ENCODE results near the gene TYRP1.
"Not testable (repeated sequence)": the region's sequence is repeated elsewhere in the genome, so short reads cannot be mapped to it uniquely, and the experiment has no call there.

TYRP1 gene

DNA sequence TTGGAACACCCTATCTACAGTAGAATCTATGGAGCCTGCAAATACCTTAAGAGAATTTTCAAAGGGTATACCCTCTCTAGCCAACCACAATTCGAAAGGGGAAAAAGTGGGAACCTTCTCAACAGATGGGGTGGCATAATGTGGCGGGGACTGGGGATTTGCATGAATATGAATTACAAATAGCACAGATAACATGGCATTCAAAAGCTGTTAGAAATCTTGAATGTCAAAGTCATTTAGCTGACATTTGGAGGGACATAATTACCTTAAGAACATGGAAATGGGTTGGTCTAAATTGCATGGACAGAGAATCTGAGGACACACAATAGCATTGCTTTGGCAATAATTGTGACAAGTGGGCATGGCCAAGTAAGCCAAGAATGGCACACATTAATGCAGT, 23.2 kb upstream of the TYRP1 start:
- TF ChIP-seq POLR2A (IDR thresholded peaks at IDR 0.05; ENCODE audit: low read depth, low read length): no peak
- no peak for TF ChIP-seq TAF1 (IDR thresholded peaks at IDR 0.05; ENCODE audit: borderline replicate concordance, low read depth, low read length)
- no peak for TF ChIP-seq POLR2AphosphoS5 (IDR thresholded peaks at IDR 0.05; ENCODE audit: low read depth, low read length)
- FAIRE-seq: no peak
- DNase-seq (ENCODE audit: insufficient read length): no peak

DNA sequence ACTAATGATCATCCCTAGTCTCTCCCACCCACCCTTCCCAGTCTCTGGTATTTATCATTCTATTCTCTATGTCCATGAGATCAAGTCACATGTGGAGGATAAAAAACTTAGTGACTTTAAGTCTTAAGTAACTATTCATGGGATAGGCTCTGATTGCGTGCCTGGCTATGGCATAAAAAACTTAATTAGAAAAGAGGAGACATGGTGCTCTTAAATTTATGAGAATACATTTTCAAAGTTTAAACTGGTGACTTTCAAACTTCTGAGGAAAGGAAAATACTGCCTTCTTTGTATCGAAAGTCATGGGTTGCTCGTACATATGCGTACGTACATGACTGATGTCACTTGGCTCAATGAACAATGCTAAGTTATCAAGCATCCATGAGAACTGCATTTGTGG, 18.2 kb upstream of the TYRP1 start:
- no peak for FAIRE-seq
- TF ChIP-seq POLR2AphosphoS5 (IDR thresholded peaks at IDR 0.05; ENCODE audit: low read depth, low read length) (no peak), POLR2A (IDR thresholded peaks at IDR 0.05; ENCODE audit: low read depth, low read length) (no peak), TAF1 (IDR thresholded peaks at IDR 0.05; ENCODE audit: borderline replicate concordance, low read depth, low read length) (no peak)
- DNase-seq (ENCODE audit: insufficient read length): no peak

- not testable (repeated sequence) for FAIRE-seq; DNase-seq (ENCODE audit: insufficient read length)
Measured at GRCh38 chr9:12677462-12678126, 15.6 kb upstream of the TYRP1 start.

- DNase-seq (ENCODE audit: insufficient read length) (no peak), FAIRE-seq (no peak)
- TF ChIP-seq TAF1 (IDR thresholded peaks at IDR 0.05; ENCODE audit: borderline replicate concordance, low read depth, low read length): no peak
- TF ChIP-seq POLR2AphosphoS5 (IDR thresholded peaks at IDR 0.05; ENCODE audit: low read depth, low read length): no peak
- no peak for TF ChIP-seq POLR2A (IDR thresholded peaks at IDR 0.05; ENCODE audit: low read depth, low read length)
Measured at GRCh38 chr9:12680341-12680740, 12.8 kb upstream of the TYRP1 start.

GRCh38 chr9:12680757-12681156, 12.4 kb upstream of the TYRP1 start:
- no peak for DNase-seq (ENCODE audit: insufficient read length)
- TF ChIP-seq TAF1 (IDR thresholded peaks at IDR 0.05; ENCODE audit: borderline replicate concordance, low read depth, low read length) (no peak), POLR2AphosphoS5 (IDR thresholded peaks at IDR 0.05; ENCODE audit: low read depth, low read length) (no peak), POLR2A (IDR thresholded peaks at IDR 0.05; ENCODE audit: low read depth, low read length) (no peak)
- FAIRE-seq: no peak

DNA sequence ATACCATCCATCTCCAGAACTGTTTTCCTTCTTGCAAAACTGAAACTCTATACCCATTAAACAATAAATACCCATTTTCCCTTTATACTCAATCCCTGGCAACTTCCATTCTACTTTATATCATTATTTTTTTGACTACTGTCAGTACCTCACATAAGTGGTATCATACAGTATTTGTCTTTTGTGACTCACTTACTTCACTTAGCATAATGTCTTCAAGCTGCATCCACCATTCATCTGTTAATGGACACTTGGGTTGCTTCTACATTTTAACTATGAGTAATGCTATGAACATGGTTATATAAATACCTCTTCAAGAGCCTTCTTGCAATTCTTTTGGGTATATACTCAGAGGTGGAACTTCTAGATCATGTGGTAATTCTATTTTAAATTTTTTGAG, 11.6 kb upstream of the TYRP1 start:
- no peak for FAIRE-seq

DNA sequence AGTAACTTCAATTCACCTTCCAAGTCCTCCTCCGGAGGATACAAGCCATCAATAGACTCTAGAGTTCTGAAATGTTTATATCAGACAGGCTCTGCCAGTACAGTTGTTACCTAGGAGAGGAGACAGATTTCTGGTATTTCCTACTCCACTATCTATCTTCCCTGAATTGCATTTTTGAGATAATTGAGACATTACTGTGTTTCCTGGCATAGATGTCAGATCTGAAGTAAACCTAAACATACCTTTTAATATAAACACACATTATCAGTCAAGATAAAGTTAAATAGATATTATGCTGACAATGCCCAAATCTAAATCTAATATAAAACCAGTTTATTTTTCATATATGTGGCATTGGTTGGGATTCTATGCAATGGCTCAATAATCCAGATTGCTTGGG, 8.2 kb upstream of the TYRP1 start:
- TF ChIP-seq TAF1 (IDR thresholded peaks at IDR 0.05; ENCODE audit: borderline replicate concordance, low read depth, low read length) (no peak), POLR2AphosphoS5 (IDR thresholded peaks at IDR 0.05; ENCODE audit: low read depth, low read length) (no peak), POLR2A (IDR thresholded peaks at IDR 0.05; ENCODE audit: low read depth, low read length) (no peak)
- DNase-seq (ENCODE audit: insufficient read length): no peak
- FAIRE-seq: no peak

More for the DNA sequence above, 11.6 kb upstream of the TYRP1 start:
- TF ChIP-seq TAF1 (IDR thresholded peaks at IDR 0.05; ENCODE audit: borderline replicate concordance, low read depth, low read length) (no peak), POLR2A (IDR thresholded peaks at IDR 0.05; ENCODE audit: low read depth, low read length) (no peak), POLR2AphosphoS5 (IDR thresholded peaks at IDR 0.05; ENCODE audit: low read depth, low read length) (no peak)
- DNase-seq (ENCODE audit: insufficient read length): no peak

DNA sequence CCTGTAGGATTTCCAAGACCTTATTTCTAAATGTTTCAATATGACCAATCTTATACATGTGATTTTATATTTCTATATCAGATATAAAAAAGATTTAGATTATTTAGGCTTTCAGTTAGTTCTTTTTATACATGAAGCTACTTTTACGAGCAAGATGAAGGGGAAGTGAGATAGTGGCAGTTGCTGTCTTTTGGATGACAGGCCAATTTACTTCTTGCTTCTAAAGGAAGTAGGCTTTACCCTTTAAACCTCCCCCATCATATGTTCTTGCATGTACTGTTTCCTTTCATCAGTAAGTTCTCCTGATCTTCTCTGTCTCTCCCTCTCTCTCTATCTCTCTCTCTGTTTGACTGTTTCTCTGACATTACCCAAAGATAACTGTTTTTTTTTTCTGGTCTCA, 4.0 kb upstream of the TYRP1 start:
- TF ChIP-seq POLR2A (IDR thresholded peaks at IDR 0.05; ENCODE audit: low read depth, low read length) (no peak), TAF1 (IDR thresholded peaks at IDR 0.05; ENCODE audit: borderline replicate concordance, low read depth, low read length) (no peak), POLR2AphosphoS5 (IDR thresholded peaks at IDR 0.05; ENCODE audit: low read depth, low read length) (no peak)
- FAIRE-seq (no peak), DNase-seq (ENCODE audit: insufficient read length) (no peak)

DNA sequence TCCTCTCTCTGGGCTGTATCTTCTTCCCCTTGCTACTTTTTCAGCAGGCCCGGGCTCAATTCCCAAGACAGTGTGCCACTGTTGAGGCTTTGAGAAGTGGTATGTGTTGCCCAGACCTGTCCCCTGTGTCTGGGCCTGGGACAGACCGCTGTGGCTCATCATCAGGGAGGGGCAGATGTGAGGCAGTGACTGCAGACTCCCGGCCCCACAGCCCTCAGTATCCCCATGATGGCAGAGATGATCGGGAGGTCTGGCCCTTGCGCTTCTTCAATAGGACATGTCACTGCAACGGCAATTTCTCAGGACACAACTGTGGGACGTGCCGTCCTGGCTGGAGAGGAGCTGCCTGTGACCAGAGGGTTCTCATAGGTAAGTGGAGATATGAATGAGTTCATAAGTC, 828 bp downstream of the TYRP1 start:
- DNase-seq (ENCODE audit: insufficient read length): no peak
- FAIRE-seq: no peak

GRCh38 chr9:12695474-12695873, 2.3 kb downstream of the TYRP1 start:
- TF ChIP-seq POLR2AphosphoS5 (IDR thresholded peaks at IDR 0.05; ENCODE audit: low read depth, low read length) (no peak), POLR2A (IDR thresholded peaks at IDR 0.05; ENCODE audit: low read depth, low read length) (no peak), TAF1 (IDR thresholded peaks at IDR 0.05; ENCODE audit: borderline replicate concordance, low read depth, low read length) (no peak)
- FAIRE-seq: no peak
- no peak for DNase-seq (ENCODE audit: insufficient read length)

More for the DNA sequence above, 828 bp downstream of the TYRP1 start:
- no peak for TF ChIP-seq TAF1 (IDR thresholded peaks at IDR 0.05; ENCODE audit: borderline replicate concordance, low read depth, low read length)
- no peak for TF ChIP-seq POLR2A (IDR thresholded peaks at IDR 0.05; ENCODE audit: low read depth, low read length)
- no peak for TF ChIP-seq POLR2AphosphoS5 (IDR thresholded peaks at IDR 0.05; ENCODE audit: low read depth, low read length)

DNA sequence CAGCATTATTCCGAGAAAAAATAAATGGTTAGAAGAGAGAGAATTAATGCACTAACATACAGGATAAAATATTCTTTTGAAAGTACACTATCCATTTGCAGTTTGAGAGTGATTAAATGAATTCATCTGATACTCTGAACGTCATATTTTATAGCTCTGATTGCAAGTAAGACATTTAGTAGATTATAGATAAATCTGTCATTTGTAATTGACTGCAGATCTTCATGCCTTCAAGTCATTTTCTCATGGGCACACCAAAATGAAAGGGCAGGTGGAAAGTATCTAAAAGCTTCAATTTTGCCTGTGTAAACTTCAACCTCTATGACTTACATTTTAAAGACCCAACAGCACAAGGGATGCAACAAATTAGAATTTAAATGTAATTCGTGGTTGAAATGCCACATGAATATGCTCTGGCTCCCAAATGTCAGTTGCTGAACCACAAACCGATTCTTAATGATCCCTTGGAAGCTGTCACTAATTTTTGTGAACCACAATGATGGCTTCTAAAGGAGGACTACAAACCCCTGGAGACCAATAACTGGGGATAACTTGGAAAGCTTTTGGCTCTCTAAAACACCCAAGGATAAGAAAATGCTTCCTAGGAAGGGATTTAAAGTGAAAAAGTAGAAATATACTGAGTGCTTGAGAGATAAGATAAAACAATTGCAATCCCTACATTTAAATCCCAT, 3.9 kb downstream of the TYRP1 start:
- FAIRE-seq (no peak), DNase-seq (ENCODE audit: insufficient read length) (no peak)
- TF ChIP-seq TAF1 (IDR thresholded peaks at IDR 0.05; ENCODE audit: borderline replicate concordance, low read depth, low read length): no peak
- TF ChIP-seq POLR2AphosphoS5 (IDR thresholded peaks at IDR 0.05; ENCODE audit: low read depth, low read length): no peak
- TF ChIP-seq POLR2A (IDR thresholded peaks at IDR 0.05; ENCODE audit: low read depth, low read length): no peak

GRCh38 chr9:12697719-12698118, 4.5 kb downstream of the TYRP1 start:
- TF ChIP-seq POLR2A (IDR thresholded peaks at IDR 0.05; ENCODE audit: low read depth, low read length) (no peak), TAF1 (IDR thresholded peaks at IDR 0.05; ENCODE audit: borderline replicate concordance, low read depth, low read length) (no peak), POLR2AphosphoS5 (IDR thresholded peaks at IDR 0.05; ENCODE audit: low read depth, low read length) (no peak)
- no peak for FAIRE-seq
- no peak for DNase-seq (ENCODE audit: insufficient read length)
